NCI-H510A (cell line): Measurements from ENCODE around the gene HEXA.
A peak's percentile ranks its signal among the peaks of the same experiment; 100 is the strongest.
"Not testable (repeated sequence)": the region's sequence is repeated elsewhere in the genome, so short reads cannot be mapped to it uniquely, and the experiment has no call there.

Experiments used
- DNase-seq: peaks from one replicate; lab custom pipeline; 2025; lab: John Stamatoyannopoulos, UW

The HEXA gene

DNA sequence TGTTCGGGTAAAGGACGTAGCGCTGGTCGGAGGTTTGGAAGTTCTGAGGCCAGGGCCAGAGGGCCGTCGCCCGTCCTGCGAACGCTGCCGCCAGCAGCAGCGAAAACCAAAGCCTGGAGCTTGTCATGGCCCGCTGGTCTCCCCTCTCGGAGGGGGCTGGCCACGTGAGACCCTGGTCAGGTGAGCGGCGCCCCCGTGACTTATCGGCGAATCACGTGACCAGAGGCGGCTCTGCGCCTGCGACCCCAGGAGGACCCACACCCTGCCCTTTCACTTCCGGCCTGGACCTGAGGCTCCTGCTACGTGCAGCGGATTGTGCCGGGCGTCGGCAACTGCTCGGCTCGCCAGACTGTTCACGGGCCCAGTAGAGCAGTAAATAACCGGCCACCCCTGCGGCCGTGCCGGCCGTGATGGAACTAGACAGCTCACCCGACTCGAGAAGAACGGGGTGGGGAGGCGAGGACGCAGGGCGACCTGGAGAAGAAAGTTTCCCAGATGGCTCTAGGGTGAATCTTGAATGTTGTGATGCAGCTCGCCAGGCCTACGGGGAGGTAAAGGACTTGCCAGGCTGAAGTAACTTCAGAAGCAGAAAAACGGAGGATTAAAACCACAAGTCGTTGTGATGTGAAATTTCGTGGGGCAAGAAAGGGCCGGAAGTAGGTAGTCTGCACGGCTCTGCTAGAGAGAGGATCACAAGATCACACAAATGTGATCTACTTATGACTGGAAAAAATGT is at the start of gene HEXA:
TSS of gene HEXA (minus strand) at position 169 of the 736 bp plus-strand sequence. CDS start at position 127, 42 bp downstream.
- peak; percentile 77 for DNase-seq

DNA sequence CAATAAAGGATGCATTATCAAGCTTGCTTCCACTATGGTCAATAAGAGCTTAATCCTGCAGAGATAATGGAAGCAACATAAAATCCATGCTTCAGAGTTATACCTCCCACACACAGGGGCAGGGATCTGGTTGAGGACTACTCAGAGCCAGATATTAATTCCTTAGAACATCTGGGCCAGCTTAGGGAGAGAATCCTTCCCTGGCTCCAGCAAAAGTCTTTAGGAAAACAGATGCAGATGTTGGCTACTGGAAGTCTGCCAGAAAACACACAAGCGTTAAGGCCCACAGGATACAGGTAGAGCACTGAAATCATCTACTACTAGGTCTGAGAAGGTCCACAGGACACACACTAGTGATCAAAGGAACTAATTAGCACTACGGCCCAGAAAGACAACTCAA is 47.4 kb upstream of the HEXA start:
- DNase-seq, result no peak

DNA sequence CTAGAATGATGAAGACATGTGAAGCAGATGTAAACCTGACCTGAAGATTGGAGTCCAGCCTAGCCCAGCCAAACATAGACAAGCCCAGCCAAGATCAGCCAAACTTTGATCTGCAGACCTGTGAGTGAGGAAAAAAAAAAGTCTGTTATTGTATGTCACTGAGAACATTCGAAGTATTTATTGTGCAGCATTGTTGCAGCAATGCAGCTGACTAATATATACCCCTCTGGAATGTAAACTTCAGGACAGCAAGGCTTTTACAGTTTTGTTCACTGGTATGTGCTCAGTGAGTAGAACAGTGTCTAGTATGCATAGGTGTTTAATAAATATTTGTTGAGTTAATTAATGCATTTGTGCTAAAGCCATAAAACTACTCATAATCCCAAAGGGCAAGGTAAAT is 45.7 kb upstream of the HEXA start:
- DNase-seq, result no peak

DNA sequence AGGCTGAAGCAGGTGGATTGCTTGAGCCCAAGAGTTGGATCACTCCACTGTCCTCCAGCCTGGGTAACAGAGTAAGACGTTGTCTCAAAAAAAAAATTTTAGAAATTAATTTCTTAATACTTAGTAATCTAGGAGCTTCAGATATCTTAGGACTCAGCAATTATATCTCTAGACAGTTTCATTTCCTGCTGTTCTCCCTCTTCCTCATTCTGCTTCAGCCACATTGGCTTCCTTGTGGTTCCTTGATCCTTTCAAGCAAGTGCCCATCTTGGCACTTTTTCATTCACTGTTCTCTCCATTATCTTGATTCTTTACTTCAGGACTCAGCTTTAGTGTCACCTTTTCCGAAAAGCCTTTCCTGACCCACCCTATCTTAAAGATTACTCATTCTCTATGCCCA is 44.8 kb upstream of the HEXA start:
- DNase-seq, result no peak

DNA sequence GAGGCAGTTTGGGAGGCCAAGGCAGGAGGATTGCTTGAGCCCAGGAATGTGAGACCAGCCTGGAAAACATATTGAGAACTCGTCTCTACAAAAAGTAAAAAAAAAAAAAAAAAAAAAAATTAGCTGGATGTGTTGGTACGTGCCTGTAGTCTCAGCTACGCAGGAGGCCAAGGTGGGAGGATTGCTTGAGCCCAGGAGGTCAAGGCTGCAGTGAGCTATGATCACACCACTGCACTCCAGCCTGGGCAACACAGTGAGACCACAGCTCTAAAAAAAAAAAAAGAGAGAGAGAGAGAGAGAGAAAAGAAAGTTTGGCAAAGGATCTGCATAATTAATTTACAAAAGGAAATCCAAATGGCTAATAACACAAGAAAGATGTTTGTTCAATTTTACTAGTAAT is 44.0 kb upstream of the HEXA start:
- not testable (repeated sequence) for DNase-seq

DNA sequence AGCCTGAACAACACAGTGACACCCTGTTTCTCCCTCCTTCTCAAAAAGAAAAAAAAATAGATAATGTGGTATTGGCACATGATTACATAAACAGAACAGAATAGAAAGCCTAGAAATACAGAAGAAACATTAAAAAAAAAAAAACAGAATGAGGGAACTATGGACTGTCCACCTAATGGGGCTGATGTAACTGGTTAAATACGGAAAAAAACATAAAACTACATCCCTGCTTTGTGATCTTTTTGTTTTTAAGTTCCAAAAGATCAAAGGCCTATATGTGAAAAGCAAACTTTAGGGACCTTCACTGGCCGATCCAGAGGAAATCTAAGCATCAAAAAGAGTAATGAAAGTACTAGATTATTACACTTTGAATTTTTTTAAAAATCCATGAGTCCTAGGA is 39.5 kb upstream of the HEXA start:
- DNase-seq, result no peak

DNA sequence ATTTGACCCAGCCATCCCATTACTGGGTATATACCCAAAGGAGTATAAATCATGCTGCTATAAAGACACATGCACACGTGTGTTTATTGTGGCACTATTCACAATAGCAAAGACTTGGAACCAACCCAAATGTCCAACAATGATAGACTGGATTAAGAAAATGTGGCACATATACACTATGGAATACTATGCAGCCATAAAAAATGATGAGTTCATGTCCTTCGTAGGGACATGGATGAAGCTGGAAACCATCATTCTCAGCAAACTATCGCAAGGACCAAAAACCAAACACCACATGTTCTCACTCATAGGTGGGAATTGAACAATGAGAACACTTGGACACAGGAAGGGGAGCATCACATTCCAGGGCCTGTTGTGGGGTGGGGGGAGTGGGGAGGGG is 37.5 kb upstream of the HEXA start:
- not testable (repeated sequence) for DNase-seq

DNA sequence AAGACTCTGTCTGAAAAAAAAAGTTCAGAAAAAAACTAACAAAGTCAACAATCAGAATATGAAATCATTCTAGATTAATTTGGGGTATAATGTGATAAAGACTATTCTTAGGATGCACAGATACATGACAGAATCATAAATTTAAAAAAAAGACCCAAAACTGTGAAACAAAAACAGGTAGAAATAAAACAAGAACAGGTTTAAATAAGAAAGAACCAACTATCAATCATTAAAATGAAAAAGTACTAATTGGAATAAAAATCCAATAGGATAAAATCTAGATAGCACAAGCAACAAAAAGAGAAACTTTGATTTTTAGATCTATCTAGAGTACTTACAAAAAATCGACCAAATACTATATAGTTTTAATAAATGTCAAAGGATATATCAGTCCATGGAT is 35.7 kb upstream of the HEXA start:
- no peak for DNase-seq

DNA sequence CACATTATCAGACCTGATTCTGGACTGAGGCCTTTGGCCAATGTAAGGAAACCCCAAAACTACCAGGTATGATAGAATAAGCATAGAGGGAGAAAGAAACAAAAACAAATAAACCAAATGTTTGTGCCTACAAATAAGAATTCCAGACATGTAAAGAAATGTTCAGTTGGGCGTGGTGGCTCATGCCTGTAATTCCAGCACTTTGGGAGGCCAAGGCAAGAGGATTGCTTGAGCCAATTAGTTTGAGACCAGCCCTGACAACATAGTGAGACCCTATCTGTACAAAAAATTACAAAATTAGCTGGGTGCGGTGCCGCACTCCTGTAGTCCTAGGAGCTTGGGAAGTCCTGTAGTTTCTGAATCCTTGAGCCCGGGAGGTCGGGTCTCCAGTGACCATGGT is 35.3 kb upstream of the HEXA start:
- DNase-seq, result no peak

DNA sequence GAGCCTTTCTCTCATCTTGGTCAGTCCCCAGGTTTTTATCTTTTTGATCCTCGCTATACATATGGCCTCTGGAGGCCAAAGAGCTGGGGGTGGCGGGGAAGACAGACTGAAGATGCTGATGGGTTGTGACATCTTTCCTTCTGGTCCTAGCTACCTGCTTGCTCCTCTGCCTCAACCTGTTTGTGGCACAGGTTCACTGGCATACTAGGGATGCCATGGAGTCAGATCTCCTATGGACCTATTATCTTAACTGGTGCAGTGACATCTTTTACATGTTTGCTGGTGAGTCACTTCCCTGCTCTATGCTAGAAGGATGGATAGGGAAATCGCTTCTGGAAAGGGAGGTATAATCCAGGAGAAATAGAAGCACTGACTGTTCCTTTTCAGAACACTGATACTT is 31.1 kb upstream of the HEXA start:
- no peak for DNase-seq

DNA sequence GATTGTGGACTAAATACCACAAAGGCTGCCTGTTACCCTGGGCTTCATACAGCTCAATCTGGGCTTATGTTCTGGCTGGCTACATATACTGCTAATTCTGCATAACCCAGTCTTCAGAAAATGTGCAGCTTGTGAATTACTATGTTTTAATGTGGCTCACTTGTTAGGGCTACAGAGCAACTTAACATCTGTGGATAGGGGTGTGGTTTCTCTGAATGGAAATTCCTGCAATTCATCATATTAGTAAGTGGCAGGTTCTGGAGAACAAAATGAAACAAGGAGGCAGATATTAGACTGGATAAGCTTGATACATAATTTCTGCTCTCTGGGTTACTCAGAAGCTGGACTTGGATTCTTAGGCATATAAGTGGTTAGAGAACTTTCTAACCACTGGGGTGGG is 29.0 kb upstream of the HEXA start:
- no peak for DNase-seq

DNA sequence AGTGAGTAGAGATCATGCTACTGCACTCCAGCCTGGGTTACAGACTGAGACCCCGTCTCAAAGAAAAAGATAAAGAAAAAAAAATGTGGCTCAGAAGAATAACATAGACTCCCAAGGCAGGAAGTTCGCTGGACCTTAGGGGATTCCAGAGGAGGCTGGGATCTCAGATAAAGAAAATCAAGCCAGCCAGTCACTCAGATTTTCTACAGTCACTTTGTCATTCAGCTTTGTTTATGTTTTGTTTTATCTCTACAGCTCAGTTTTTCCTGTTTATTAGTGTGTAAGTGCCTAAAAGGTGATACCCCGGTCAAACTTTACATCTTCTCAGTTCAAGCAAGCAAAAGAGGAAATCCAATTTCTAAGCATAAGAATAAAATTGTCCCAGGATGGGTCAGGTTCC is 28.5 kb upstream of the HEXA start:
- DNase-seq, result no peak

DNA sequence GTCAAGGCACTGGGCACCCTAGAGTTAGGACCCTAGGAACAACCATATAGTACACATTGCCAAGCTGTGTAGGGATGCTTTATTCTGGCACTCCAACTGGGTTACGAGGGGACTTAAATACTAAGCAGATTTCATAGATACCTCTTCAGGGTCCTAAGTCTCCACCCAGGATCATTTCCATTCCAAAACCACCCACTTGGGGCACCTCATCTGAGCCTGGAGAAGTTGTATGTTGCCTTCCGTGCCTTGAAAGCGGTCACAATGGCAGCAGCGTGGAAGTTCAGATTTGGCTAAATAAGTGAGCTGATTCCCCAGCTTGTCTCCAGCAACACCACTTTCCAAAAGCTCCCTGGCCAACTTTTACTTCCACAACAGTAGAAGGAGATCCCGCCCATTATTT is 26.9 kb upstream of the HEXA start:
- no peak for DNase-seq

DNA sequence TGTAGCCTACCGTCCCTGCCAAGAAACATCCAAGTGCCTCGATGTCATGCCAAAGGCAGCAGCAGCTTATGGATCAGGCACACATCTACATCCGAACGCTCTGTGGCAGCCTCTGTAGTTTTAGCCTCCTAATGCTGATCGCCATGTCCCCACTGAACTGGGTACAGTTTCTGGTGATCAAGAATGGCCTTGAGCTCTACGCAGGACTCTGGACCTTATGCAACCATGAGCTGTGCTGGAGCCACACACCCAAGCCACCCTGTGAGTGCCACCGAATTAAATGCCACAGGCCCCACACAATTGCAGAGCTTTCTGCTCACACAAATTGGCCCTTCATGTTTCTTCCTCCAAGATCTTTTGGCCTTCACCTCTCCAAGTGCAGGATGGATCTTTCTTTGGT is 22.8 kb upstream of the HEXA start:
- DNase-seq, result no peak

DNA sequence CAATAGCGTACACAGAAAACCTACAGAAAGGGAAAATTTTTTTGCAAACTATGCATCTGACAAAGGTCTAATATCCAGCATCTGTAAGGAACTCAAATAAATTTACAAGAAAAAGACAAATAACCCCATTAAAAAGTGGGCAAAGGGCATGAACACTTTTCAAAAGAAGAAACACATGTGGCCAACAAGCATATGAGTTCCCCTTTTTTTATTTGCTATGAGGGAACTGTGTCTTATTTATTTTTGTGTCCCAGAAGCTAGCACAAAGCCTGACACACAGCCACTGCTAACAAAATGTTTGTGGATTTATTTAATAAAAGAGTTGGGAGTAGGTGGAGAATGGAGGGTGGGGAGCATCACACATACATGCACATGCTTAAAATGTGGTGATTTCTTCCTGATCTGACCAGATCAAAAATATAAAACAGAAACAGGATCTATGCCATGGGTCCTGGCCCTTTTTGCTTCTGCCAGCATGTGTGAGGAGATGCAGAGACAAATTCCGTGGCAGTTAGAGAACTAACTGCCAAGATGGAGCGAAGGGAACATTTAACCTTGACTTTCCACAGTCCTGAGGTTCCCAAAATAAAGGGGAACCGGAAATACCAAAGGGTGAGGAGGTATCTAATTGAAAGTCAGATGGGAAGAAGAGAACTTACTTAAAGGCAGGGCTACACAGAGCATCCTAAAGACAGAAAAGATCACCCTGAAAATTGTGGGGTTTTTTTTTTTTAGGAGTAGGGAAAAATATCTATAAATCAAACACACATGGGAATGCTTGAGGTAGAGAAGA is 22.2 kb upstream of the HEXA start, which contains the start of gene TMEM202:
TSS of gene TMEM202 (plus strand) at position 510 of the 793 bp plus-strand sequence. CDS start at position 532, 22 bp downstream.
- DNase-seq, result no peak

DNA sequence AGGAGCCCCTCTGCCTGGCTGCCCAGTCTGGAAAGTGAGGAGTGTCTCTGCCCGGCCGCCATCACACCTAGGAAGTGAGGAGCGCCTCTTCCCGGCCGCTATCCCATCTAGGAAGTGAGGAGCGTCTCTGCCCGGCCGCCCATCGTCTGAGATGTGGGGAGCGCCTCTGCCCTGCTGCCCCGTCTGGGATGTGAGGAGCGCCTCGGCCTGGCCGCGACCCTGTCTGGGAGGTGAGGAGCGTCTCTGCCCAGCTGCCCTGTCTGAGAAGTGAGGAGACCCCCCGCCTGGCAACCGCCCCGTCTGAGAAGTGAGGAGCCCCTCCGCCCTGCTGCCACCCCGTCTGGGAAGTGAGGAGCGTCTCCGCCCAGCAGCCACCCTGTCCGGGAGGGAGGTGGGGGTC is 20.5 kb upstream of the HEXA start:
- DNase-seq, result not testable (repeated sequence)

DNA sequence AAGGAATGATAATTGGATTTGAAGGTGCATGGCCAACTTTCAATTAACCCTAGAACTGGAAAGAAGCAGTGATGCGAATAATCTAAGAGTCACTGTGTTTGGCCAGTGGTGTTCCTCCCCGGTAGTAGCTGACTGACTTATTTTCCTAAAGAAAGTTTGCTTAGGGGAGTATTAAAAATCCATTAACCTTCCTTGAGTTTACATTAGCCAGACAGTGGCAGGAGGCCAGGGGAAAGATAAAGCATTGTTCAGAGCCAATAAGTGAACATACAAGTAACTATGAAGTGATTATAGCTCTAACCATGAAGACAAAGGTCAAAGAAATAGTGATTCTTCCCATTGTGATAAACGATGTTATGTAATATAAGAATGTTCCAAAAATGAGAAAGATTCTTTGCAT is 13.4 kb upstream of the HEXA start:
- no peak for DNase-seq

DNA sequence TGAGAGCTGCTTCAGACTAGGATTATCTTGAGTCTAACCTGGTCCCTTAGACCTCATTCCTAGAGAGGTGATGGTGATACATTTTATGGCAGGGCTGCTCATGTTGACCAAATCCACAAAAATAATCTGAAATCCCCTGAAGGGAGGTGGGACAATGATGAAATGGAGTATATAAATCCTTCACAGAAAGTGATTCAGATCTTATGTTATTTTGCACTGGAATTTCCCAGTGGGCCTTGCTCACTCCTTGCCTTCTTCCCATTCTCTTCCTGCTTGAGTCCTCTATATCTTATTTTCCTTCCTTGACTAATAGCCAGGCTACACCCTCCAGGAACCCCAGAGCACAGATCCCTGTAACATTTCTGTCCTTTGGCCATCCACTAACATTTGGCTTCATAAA is 11.9 kb upstream of the HEXA start:
- no peak for DNase-seq

DNA sequence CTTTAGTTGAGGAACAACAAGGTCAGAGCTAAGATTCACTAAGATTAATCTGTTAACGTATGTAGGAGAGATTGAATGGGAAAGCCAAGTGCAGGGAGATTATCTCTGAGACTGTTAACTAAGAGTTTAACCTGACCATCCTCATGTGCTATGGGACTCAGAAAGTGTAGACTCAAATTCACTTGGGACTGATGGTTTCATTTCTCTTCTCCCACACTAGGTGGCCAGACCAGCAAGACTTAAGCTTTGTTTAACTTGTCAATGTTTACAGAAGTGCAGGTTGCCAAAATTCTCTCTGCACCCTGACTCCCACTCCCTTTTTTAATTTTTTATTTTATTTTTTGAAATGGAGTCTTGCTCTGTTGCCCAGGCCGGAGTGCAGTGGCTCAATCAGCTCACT is 6.3 kb upstream of the HEXA start:
- DNase-seq, result no peak

DNA sequence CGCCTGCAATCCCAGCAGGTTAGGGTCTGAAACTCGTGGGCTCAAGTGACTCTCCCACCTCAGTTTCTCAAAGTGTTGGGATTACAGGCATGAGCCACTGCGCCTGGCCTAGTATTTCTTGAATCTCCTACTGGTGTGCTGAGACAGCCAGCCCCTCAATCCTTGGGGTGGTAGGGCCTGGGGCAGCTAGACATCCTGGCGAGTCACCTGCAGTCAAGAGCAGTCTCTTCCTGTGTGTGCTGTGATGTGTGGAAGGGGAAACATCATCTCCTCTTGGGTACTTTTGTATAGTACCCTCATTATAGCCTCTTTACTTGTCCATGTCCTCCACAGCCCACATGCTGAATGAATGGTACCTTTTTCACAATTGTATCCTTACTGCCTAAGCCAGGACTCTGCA is 4.9 kb upstream of the HEXA start:
- no peak for DNase-seq

DNA sequence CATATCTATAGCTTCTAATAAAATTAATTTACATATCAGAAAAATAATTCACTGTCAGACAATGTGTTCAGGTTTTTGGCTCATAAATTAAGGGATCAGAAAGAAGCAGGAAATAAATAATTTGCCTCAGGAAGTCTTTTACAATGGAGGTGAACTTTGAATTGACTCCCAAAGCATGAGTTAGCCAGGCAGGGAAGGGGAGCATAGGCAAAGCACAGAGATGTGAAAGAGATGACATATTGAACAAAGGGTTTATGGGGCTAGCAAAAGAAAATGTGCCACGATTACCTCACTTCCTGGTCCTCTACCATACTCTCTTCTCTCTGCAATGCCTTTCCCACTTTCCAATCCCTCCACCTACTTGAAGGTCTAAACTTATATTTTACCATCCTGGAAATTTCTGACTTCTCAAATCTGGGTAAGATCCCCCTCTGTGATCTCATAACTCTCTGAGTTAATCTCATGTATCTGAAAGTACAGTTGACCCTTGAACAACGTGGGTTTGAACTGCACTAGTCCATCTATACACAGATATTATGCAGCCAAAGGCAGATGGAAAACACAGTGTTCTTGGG is 4.1 kb upstream of the HEXA start:
- DNase-seq, result no peak

DNA sequence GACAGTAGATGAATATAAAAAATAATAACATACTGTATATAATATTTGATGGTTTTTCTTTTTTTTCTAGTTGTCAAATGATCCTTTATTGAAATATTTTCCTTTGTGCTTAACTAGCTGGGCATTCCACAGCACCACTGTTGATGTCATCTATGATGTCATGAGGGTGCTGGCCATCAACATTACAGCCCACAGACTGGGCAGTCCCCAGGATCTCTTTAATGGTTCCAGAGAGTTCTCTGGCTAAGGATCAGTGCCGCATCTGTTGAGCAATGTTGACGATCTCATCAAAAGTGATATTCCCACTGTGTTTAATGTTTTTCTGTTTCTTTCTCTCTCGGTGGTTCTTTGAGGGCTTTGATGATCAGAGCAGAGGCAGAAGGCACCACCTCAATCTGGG is 3.3 kb upstream of the HEXA start:
- not testable (repeated sequence) for DNase-seq

DNA sequence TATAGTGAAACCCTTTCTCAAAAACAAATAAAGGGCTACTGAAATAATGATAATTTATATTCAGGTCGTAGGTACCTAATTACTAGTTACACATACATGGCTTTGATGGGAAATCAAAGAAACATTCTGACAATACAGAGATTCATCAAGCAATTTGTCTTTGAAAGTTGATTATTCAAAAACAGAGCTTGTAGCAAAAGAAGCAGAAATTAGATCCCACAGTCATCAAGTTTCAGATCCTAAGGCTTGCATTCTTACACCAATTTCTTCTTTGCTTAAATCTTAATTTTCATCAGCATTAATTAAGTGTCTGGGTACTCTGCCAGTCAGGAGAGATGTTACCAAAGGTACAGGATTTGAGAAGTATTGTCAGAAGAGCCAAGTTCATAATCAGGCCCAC is 1.5 kb upstream of the HEXA start:
- DNase-seq, result no peak
